ENCODE measurements around the gene NF2.

NF2 gene

DNA sequence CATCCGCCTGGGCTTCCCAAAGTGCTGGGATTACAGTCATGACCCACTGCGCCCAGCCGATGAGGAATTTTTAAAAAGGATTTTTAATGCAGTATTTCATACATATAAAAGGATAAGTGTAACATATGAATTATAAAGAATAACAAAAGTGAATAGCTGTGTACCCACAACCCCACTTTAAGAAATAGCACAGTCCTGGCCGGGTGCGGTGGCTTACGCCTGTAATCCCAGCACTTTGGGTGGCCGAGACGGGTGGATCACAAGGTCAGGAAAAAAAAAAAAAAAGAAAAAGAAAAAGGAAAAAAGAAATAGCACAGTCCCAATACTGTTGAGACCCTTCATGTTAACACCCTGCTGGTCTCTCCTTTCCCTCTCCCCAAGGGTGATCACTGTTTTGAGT lies 62.1 kb downstream of the NF2 start:
- no peak for DNase-seq (ENCODE audit: low read depth)

DNA sequence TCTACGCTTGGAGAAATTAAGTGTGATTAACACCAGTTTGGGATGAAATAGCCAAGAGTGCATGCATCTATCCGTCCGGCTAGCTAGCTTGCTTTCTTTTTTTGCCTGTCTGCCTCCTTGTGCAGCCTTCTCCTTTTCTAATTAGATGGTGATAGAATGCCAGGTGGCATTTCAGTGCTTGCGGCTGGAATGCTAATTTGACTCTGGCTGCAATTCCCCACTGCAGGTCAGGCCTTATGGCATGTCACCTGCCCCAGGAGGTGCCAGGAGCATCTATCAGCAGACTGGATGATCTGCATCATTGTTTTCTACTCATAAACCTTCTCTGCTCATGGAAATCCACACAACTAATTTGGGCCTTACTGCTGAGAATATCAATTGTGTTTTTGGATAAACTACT lies 65.2 kb downstream of the NF2 start:
- no peak for DNase-seq (ENCODE audit: low read depth)

DNA sequence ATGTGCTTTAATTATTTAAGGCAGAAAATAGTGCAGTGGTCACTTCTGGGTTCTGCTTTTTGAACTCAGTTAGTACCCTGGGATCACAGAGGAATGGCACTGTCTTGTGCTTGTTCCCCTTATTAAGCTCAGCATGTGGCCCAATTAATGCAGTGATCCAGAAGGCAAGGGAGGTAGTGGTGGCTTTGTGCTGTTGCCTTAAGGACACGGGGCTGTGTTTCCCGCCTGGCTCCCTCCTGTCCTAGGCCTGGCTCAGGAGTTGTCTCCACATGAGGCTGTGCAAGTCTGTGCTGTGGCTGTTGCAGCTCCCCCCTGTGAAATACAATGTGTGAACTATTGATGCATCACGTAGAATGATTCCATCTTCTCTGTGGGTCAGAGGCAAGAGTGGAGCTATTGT lies 67.2 kb downstream of the NF2 start:
- no peak for DNase-seq (ENCODE audit: low read depth)

DNA sequence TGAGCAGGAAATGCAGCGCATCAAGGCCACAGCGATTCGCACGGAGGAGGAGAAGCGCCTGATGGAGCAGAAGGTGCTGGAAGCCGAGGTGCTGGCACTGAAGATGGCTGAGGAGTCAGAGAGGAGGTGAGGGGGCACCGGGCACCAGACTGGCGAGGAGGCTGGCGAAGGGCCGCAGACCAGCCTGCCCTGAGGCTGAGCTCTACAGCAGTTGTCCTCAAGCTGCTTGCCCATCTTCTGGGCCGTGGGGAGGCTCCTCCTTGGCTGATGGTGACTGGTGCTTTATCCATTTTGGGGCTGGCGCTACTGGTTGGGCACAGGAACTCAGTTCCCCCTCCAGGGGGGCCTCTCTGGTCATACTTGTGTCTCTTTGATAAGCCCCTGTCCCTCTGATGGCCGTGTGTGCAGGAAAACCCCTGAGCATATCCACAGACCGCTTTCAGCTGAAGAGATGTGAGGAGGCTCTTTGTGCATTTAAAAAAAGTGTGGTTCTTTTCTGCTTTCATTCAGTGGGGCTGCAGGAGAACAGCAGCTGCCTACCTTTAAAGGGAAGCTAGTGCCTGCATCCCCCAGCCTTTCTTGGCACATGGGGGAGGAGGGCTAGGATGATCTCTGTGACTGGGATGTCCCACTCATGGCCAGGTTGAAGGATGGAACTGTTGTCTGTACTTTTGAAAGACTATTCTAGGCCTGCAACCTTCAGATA lies 70.1 kb downstream of the NF2 start:
- DNase-seq (ENCODE audit: low read depth), result no peak

DNA sequence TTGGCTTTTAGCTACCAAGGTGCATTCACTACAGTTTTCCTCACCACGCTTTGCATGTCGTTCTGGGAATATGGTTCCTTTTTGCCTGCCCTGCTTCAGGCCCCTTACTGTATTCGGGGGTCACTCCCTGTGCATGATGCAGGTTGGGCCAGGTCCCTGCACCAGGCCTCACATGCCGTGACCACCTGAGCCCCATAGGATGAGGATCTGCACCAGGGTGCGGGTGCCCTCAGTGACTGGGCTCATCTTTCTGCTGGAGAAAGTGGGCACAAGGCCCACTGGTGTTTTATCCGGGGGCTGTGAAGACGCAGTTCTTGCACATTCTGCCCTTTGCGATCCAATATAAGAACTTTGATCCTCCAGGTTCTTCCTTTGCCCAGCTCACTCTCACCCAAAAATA lies 70.7 kb downstream of the NF2 start:
- DNase-seq (ENCODE audit: low read depth), result no peak

DNA sequence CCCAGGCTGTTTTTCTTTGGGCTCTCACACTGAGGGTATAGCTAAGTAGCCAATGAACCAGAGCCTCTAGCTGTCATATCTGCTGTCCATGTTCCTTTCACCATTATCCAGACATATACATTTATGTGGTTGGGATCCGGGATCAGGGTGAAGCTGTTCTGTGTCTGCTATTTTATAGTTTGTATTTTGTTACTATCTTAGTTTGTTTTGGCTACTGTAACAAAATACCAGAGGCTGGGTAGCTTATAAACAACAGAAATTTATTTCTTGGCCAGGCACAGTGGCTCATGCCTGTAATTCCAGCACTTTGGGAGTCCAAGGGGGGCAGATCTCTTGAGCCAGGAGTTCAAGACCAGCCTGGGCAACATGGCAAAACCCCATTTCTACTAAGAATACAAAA lies 75.9 kb downstream of the NF2 start:
- DNase-seq (ENCODE audit: low read depth), result no peak

DNA sequence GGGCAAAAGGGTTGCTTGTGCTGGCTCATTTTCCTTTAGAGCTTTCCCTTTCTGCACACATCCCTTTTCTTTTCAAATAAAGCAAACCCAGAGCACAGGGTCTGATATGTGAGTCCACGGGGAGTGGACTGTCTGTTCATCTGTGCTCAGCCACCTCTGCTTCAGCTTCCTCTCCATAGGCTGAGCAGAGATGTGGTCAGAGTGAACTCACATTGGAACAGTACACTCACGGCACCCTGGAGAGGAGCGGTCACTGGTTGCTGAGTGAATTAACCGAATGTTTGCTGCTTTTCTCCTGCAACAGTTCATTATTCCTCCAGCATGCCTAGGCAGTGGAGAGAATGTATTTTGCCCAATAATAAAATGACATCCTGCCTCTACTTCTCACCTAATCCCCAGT lies 80.1 kb downstream of the NF2 start:
- no peak for DNase-seq (ENCODE audit: low read depth)

DNA sequence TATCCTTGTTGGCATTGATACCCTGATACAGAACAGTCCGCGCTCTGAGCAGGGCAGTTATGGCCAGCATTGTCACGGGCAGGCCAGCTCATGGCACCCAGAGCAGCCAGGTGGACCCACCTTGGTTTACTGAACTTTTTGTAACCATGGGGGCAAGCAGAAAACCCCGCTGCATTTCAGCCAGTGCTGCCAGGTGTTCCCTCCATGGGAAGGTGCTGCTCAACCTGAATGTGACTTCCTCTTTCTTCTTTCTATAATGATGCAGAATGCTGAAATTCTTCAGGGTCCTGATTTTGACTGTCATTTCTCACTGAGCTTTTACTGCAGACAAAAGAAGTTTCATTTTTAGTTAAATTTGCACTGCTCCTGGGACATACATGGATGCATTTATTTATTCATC lies 80.8 kb downstream of the NF2 start:
- DNase-seq (ENCODE audit: low read depth), result no peak

DNA sequence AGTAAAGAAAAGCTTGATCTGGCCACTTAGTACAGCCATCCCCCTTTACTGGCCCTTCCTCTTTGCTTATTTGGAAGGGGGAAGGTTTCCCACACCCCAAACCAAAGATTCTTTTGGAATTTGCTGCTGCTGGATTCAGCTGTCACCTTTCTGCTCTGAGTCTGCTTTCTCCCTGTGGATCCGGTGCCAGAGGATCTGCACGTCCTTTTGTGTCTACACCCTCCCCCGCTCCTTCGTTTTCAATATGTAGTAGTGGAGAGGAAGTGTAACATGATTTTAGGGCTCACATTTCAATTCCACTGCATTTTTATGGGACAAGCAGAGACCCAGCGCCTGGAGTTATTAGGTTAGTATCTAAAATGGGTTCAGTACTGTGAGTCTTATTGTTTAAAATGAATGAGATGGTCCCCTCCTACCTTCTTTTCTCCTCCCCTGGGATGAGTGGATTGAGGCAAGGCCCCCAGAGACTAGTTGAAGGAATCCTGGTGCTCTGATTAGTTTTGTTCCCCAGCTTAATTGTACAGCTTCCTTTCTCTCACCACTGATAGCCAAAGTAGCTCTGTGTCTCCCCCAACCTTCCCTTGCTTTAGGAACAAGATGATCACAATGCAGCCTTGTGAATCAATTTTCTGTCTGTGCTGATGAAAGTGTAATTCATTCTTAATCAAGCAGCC lies 85.9 kb downstream of the NF2 start:
- no peak for DNase-seq (ENCODE audit: low read depth)

DNA sequence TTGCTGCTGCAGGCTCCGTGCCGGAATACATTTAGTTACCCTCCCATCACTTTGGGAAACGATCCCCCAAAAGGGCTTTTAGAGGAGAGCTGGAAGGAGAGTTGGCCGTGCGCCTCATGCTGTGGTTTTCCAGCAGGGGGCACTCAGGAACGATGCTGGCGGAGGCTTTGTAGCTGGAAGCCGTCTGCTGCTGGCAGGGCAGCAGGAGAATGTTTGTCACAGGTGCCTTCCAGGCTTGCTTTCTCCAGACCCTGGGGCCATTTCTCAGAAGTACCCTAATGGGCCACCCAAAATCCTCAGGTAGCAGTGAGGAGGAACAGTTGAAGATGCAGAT lies 86.4 kb downstream of the NF2 start:
- DNase-seq (ENCODE audit: low read depth), result no peak

DNA sequence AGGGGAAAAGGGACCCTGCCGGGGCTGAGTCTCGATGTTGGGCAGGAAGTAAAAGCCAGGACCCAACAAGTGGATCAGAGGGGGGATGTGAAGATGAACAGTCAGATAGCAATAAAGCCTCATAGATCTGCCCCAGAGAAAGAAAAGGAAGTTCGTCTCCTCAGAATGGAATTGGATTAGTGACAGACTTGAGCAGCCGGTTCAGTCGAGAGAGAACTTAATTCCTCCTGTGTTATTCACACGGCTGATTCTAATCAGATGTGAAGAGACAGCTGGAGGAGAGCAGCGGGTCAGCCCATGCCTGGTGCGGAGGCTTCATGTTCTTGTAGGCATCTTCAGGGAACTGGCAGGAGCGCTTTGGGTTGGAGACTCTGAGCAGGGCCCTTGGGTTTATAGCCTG lies 87.0 kb downstream of the NF2 start:
- no peak for DNase-seq (ENCODE audit: low read depth)

DNA sequence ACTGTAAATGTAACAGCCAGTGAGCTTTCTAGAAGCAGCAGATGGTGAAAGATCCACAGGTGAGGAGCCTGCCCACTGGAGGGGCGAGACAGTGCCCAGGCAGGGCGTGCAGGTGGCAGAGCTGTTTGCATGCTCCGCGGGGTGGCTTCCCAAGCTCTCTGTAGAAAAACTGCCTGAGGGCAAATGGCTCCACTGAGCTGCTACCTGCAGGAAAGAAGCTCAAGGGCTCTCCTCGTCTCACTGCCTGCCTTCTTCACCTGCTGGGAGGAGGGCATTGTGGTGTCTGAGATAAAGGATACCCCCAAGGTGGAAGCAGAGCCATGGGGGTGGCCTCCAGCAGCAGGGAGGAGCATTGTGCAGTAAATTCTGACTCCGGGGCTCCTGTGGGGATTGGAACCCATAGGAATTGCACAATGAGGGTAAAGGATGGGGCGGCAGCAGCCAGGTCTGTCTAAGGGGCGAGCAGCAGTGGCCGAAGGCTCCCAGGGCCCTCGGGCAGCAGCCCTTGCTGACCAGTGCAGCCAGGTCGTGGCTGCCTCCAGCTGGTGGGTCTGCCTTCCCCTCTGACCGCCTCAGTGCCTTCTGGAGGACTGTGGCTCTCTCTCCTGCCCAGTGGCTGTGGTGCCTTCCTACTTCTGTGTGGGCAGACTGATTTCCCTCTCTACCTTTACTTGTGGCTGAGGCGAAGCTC lies 88.3 kb downstream of the NF2 start:
- DNase-seq (ENCODE audit: low read depth), result no peak

DNA sequence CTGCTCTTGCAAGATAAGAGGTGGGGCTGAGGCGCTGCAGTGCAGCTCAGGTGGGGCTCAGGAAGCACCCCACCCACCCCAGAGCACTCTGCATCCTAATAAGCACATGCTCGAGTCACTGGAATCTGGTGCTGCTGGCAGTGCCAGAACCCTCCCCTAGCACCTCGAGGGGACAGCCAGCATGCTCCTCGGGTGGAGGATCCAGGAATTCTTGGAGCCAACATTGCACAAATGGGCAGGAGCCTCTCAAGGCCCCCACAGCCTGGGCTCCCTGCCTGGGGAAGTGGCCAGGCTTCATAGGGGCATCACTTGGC lies 88.9 kb downstream of the NF2 start:
- no peak for DNase-seq (ENCODE audit: low read depth)

DNA sequence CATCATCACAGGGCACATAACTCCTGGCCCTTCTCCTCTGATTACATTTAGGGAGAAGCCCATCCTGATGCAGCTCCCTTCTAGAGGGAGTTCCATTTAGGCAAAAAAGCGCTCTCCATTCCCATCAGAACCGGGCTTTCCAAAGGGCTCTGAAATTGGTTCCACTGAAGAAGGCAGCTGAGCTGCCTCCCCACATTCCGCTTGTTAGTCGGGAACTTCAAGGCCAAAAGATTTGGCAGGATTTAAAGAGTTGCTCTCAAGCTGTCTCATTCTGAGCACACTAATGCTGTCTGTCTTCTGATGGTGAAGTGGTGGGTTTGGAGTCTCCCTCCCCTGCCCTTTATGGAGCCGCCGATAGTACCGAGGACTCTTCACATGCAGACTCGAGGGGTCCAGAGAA lies 89.7 kb downstream of the NF2 start:
- DNase-seq (ENCODE audit: low read depth), result no peak

DNA sequence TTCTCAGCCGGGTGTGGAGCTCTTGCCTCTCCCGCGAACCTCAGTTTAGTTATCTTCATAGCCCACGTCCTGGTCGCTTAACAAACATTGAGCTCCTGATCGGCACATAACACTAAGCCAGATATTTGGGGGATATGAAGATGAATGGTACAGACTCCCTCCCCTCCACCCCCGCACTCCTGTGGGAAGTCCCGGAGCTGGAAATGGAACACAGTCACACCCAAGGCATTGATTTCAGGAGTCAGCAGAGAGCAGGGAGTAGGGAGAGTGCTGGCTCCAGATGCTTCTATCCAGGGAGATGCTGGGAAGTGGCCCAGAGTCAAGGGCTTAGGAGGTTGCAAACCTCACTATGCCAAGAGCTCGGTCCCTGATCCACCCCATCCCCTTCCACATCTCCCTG lies 90.2 kb downstream of the NF2 start:
- no peak for DNase-seq (ENCODE audit: low read depth)

DNA sequence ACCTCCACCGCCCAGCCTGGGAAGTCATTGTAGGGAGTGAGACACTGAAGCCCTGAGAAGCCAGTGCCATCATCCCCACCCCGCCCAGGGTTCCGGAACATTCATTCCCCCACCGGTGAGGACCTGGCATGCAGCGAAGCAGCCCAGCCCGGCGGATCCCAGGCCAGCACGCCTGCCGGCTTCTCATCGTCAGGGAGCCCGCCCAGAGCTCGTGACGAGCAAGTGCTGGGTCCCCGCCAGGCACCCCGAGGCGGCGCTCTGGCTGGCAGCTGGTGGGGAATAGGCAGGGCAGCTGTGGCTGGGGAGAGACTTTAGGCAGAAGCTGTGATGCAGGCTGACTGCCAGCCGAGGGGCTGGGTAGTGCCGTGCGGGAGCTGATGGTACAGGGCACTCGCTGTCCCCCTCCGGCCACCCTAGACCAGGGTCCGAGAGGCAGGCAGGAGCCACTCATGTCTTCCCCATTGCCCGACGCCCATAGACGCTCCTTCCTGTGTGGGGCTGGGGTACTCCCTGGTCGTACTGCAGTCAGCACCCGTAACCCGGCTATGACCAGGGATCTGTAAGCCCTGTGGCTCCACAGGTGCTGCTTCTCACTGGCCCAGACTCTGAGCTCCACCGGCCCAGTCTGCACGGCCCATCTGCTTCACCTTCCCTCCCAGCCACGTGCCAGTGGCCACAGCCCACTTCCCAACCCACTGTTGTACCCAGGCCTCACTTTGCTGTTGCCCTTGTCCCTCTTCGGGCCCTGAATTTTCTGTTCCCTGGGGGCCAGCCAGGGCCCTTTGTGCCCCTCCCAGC lies 91.9 kb downstream of the NF2 start:
- no peak for DNase-seq (ENCODE audit: low read depth)

DNA sequence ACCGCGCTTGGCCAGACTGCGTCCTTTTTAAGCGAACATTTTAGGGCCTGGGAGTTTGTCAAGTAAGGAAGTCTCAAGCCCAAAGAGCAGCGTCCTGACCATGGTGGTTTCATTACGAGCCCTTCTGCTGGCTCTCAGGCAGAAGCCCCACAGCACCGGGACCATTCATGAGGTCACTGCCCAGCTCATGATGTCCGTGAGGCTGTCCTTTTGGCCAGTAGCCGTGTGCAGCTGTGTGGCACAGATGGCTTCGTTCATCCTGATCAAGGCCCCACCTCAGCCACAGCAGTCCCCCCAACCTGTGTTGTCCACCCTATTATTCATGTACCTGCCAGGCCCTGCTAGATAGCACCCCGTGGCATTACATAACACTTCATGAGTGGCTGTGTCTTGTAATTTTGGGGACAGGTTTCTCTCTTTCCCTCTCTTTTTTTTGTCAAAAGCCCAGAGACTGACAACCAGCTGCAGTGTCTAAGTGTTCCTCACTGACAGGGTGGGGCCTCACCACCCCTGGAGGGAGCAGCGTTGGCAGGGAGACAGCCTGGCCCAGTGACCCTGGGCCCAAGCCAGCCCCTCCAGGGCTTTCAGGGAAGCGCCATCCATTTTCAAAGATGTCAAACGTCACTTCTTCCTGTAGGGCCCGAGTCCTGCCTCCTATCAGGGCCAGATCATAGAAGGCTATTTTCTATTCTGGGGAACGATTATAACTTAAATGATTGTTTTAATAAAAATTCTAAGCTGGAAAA lies 94.6 kb downstream of the NF2 start:
- DNase-seq (ENCODE audit: low read depth), result no peak

DNA sequence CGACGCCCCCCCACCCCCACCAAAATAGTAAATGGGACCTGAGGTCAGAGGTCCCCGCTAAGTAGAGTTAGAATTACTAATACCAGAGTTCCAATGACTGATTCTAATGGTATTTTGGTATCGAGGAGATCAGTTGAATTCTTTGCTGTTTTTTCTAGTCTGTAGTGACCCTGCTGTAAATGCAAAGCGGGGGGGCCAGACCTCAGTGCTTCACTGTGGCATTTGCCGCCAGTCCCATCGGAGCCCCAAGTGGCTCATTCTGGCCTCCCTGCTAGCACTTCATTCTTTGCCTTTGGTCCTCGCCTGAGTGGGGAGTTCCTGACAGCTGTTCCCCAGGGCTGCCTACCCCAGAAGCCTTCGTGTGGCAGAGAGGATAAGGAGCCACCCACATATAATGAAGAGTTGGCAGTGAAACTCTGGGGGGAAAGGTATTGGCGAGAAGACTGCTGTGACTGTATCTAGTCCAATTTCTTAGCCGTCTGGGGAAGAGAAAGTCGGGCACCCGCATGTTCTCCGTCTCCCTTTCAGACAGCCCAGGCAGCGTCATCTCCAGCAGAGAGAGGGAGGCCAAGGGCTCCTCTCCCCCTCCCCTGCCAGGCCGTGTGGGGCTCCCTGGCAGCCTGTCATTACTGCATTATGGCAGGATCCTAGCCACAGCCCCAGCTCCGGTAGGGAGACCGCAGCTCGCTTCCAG lies 96.9 kb downstream of the NF2 start:
- DNase-seq (ENCODE audit: low read depth), result no peak

DNA sequence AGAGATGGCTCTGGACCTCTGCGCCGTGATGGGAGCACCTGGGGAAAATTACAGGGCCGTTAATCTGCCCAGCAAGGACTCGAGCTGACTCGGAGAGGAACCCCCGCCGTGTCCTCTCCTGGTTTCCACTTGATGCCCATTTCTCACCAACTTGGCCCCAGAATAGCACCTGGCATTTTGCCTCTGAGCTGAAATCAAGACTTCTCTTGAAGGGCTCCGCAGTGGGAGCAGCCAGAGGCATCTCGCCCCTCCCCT lies 97.4 kb downstream of the NF2 start:
- DNase-seq (ENCODE audit: low read depth), result no peak

DNA sequence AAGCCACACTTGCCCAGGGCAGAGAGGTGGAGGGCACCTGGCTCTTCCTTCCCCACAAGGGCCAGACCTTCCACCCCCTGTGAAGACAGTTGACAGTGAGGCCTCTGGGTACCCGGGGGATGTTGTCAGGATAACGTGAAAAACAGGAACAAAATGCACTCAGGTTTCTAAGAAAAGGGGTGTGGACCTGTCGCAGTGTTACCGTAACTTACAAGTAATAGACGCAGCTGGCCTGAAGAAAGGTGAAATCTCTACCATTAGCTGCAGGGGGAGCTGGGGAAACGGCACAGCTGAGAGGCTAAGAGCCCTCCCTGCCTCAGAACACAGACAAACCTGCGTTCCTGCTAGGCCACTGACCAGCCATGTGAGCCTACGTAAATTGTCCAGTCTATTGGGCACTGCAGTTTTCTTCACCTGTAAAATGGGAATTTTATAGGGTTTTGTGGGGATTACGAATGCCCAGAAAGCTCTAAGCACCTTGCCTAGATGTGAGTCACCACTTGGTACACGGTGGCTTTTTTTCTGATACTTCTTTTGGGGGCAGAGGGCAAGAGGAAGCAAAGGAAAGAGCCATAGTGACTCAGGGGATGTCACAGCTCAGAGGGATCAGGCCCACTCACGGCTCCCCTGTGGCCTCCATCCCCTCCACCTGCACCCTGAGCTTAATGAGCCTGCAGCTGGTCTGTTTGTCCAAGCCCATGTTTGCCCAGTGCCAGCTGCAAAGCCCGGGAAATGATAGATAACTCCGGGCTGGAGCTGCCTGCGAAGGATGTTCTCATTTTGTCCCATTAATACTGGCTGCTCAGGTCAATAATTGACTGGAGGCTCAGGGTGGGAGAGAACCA lies 97.9 kb downstream of the NF2 start:
- DNase-seq (ENCODE audit: low read depth), result no peak
